SK-MEL-5 (cell line): ENCODE measurements around the gene COA3. TPM values are rescaled to one million over a fixed set of nuclear protein-coding genes. Genes with fewer than 3 reads are reported as not detected.

ENCODE experiments used
- DNase-seq: peaks from one replicate; pipeline ENCODE4 v3.0.0-alpha.2; 2016; ENCODE audit warnings: low read depth, low spot score
- in situ Hi-C: cut with HindIII; loops from 2 replicates; pipeline ENCODE4 v1.10.0; 2016; ENCODE audit warnings: low sequenced_read_pairs, high pct_unique_total_duplicates, low pct_unique_long_range_greater_than_20kb
- total RNA-seq: library from RNA; depleted of rRNA; stranded (reverse); fragments of >200 nt; shearing (Covaris generic); gene quantifications from 2 replicates; pipeline ENCODE4 v1.2.3, GENCODE V29; 2014

The COA3 gene
- total RNA-seq, 1 experiment from 2014 or later = 123 TPM

DNA sequence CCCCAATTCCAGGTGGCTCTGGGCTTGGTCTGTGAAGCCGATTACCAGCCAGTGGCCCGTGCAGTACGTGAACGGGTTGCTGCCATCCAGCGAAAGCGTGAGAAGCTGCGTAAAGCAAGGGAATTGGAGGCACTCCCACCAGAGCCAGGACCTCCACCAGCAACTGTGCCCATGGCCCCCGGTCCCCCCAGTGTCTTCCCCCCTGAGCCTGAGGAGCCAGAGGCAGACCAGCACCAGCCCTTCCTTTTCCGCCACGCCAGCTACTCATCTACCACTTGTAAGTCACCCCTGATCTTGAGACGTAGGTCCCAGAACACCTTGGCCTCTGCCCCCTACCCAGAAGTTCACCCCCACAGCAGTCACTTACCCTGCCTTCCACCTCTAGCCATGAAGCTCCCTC, 11.2 kb downstream of the COA3 start:
- in situ Hi-C loops = no loop called here
- no peak for DNase-seq

DNA sequence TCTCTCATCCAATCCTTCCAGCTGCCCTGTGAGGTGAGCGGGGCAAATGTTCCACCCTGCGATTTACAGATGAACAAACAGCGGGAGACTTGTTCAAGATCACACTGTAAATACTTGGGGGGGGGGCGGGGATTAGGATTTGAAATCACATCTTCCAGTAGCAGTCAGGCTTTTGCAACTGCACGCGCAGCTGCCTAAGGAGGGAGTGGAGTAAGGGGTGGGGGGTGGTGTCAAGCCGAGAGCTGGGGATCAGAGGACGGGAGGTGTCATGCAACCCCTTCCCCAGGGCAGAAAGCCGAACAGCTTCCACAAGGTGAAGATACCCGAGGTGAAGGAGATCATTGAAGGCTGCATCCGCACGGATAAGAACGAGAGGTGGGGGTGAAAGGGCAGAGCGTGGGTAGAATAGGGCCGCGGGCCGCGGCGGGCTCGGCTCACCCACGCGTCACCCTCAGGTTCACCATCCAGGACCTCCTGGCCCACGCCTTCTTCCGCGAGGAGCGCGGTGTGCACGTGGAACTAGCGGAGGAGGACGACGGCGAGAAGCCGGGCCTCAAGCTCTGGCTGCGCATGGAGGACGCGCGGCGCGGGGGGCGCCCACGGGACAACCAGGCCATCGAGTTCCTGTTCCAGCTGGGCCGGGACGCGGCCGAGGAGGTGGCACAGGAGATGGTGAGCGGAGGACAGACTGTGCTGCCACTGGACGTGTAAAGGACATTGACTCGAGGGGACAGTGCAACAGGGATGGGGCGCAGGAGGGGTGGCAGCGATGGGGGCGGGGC, 13.5 kb downstream of the COA3 start:
- in situ Hi-C loops = no loop called here
- no peak for DNase-seq

- DNase-seq = no peak
- in situ Hi-C loops = no loop called here
Measured at GRCh38 chr17:42784409-42784808, 14.1 kb downstream of the COA3 start.

GRCh38 chr17:42783791-42784138, 14.7 kb downstream of the COA3 start:
- in situ Hi-C loops = no loop called here
- no peak for DNase-seq

- in situ Hi-C loops = no loop called here
- no peak for DNase-seq
Measured at GRCh38 chr17:42783062-42783790, 15.3 kb downstream of the COA3 start.

- DNase-seq = no peak
- in situ Hi-C loops = no loop called here
Measured at GRCh38 chr17:42782166-42783061, 16.1 kb downstream of the COA3 start.

DNA sequence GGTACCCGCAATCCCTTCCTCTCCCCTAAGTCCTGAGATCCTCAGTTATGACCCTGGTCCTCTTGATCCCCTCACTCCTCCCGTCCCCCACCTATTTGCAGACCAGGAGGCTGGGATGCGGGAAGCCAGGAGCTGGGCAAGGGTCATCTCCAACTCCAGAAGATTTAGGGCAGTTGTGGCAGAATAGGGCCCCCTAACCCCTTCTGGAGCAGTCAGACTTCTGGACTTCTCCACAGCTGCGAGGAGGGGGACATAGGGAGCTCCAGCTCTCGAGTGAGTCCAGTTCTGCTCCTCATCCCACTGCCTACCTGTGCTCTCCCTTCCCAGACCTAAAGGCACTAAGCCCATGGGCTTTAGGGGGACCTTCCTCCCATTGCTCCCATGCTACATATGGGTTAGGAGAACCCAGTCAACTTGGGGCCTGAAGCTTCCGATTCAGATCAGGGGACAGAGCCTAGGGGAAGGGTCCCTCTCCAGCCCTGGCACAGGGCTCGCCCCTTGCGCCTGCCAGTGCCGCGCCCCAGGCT, 16.8 kb downstream of the COA3 start:
- DNase-seq = no peak
- in situ Hi-C loops = no loop called here

DNA sequence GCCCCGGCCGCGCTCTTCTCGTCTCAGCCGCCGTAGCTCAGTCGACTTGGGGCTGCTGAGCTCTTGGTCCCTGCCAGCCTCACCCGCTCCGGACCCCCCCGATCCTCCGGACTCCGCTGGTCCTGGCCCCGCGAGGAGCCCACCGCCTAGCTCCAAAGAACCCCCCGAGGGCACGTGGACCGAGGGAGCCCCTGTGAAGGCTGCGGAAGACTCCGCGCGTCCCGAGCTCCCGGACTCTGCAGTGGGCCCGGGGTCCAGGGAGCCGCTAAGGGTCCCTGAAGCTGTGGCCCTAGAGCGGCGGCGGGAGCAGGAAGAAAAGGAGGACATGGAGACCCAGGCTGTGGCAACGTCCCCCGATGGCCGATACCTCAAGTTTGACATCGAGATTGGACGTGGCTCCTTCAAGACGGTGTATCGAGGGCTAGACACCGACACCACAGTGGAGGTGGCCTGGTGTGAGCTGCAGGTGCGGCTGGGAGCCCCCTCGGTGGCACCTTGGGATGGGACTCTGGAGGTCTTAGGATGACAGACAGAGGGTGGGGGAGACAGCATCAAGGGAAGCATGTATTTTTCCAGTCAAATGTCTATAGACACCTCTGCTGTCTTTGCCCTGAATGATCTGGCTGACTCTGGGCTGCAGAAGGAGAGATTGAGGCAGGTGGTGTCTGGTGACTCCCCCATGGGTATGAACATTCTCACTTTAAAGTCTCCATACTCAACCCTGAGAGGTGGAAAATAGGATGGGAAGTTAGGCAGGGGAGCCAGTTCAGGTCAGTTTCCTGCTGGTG, 17.5 kb downstream of the COA3 start:
- in situ Hi-C loops = no loop called here
- DNase-seq = no peak

DNA sequence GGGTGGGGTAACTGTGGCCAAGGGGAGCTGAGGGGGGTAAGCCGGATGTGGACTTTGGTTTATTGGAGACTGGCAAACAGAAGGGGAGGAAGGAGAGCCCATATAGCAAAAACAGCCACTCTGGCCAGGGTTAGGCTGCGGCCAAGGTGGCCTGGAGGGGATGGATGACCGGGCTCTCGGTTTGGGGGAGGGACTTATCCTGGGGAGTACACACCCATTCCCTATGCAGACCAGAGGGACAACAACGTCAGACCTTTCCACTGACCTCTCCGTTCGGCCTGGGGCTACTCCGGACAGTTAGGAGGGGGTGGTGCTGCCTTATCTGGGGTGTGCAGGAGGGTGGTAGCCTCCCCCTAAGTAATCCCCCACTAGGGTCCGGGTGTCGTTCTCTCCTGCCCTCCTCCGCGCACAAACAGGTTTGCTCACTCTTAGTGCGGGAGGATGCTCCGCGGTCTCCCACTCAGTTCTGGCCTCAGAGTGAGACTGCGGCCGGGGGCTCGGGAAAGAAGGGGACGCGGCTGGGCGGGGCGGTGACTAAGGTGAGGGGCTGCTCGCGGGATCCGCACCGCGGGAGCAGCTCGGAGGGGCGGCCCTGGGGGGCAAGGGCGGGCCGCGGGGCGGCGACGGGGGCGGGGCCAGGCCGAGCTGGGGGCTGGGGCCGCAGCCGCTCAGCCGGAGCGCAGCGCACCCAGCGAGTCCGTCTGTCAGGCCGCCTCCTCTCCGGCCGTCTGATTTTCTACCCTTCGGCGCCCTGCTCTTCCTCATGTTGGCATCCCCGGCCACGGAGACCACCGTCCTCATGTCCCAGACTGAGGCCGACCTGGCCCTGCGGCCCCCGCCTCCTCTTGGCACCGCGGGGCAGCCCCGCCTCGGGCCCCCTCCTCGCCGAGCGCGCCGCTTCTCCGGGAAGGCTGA, 18.3 kb downstream of the COA3 start, which contains the start of gene WNK4:
WNK4 (plus strand) TSS at position 675 of the 915 bp plus-strand sequence; CDS start at position 764, 89 bp downstream.
- peak; percentile 25 for DNase-seq
- in situ Hi-C loops = no loop called here

DNA sequence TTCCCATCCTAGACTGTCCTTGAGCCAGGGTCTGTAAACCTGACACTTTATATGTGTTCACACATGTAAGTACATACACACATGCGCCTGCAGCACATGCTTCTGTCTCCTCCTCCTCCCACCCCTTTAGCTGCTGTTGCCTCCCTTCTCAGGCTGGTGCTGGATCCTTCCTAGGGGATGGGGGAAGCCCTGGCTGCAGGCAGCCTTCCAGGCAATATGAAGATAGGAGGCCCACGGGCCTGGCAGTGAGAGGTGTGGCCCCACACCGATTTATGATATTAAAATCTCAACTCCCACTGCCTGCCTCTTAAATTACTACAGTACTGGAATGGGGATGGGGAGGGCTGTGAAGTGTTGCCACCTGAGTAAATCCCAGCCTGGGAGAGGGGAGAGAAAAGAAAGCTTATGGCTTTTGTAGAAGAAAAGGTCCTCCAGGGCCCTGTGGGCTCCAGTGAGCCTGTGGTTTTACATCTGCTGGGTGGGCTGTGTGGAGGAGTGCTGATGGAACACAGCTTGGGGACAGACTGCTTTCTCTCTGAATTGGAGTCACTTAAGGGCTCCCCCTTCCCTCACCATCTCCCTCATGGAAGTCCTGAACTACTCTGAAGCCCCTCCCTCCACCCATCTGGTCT, 19.1 kb downstream of the COA3 start:
- DNase-seq = no peak
- in situ Hi-C loops = no loop called here

GRCh38 chr17:42778570-42778969, 19.9 kb downstream of the COA3 start:
- DNase-seq = no peak
- in situ Hi-C loops = no loop called here

DNA sequence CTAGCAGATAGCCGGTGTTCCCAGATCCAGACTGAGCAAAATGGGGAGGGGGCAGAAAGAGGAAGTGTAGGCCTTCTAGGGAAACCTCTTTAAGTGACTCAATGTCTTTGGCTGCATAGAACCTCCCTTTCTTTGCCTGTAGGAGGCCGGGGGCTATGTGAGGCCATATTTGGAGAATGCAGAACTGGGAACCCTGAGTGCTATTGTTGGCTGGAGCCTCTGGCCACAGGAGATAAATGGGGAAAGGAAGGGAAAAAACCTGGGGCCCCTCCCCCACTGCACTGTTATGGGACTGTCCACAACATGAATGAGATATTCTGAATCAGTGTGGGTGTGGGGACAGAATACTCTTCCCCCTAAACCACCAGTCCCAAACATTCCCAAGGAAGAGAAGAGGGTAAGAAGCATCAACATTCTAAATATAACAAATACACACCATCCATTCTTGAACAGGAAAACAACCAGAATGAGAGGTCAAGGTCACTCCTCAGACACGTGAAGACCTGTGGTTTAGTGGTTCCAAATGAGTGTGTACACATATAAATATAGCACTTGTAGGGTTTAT, 22.9 kb downstream of the COA3 start:
- DNase-seq = peak; percentile 35
- in situ Hi-C loops = no loop called here

DNA sequence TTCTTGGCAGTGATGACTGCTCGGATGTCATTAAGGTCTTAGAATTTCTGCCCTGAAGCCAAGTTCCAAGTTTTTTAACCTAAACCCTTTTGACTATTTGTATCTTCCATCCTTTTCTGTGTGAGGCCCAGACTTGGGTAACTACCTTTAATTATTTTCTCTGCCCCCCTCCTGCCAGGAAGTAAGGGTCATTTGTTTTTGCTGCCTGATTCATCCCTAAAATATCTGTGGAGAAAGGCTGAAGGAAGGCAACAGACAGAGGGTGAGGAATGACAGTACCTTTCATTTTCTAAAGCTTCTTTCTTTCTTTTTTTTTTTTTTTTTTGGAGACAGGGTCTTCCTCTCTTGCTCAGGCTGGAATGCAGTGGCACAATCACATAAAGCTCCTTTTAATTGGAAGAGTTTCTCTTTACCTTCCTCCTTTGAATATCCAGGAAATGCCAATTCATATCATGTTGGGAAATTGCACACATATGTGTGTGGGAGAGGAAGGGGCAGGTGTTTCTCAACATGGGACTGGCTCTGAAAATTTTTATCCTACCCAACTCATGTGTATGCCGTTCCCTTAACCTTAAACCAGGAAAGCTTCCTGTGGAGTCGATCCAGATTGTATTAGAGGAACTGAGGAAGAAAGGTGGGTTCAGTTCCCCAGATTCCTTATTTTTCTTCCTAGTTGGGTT, 24.3 kb downstream of the COA3 start:
- DNase-seq = no peak
- in situ Hi-C loops = no loop called here

GRCh38 chr17:42773290-42774035, 25.0 kb downstream of the COA3 start, which contains the start of gene VPS25:
VPS25 (plus strand) TSS chr17:42773449; CDS start chr17:42773476, 27 bp downstream.
- in situ Hi-C loops = no loop called here
- peak; percentile 87 for DNase-seq
